HG02884 (cell line): ENCODE results near the gene SLC7A6.

Source experiments
- ATAC-seq: cut with Tn5 transposase; IDR thresholded peaks from one replicate; pipeline ENCODE4 v1.9.1; 2021; ENCODE audit warnings: mild to moderate bottlenecking, moderate library complexity; ENCODE audit not compliant: unreplicated experiment

The SLC7A6 gene

GRCh38 chr16:68234188-68235107 is 29.9 kb upstream of the SLC7A6 start:
- no peak for ATAC-seq

- no peak for ATAC-seq
Observed at GRCh38 chr16:68235108-68235886, 29.0 kb upstream of the SLC7A6 start.

GRCh38 chr16:68235887-68236136 is 28.5 kb upstream of the SLC7A6 start, which contains the start of gene ESRP2:
TSS of gene ESRP2 (minus strand) at chr16:68236127. CDS start at chr16:68236045, 82 bp downstream.
- no peak for ATAC-seq

GRCh38 chr16:68236137-68236825 is 28.0 kb upstream of the SLC7A6 start:
- no peak for ATAC-seq

- no peak for ATAC-seq
Observed at GRCh38 chr16:68236826-68237242, 27.5 kb upstream of the SLC7A6 start.

- peak; percentile 71 for ATAC-seq
Observed at GRCh38 chr16:68237243-68238028, 26.9 kb upstream of the SLC7A6 start.

- ATAC-seq: no peak
Observed at GRCh38 chr16:68238029-68238345, 26.3 kb upstream of the SLC7A6 start.

GRCh38 chr16:68242085-68242484 is 22.2 kb upstream of the SLC7A6 start:
- no peak for ATAC-seq

GRCh38 chr16:68242926-68243858 is 21.1 kb upstream of the SLC7A6 start:
- ATAC-seq: no peak

GRCh38 chr16:68244481-68244902 is 19.8 kb upstream of the SLC7A6 start:
- ATAC-seq: no peak

GRCh38 chr16:68244903-68245853 is 19.1 kb upstream of the SLC7A6 start, which contains the start of gene PLA2G15:
TSS of gene PLA2G15 (plus strand) at chr16:68245373. CDS start at chr16:68245427, 54 bp downstream.
- ATAC-seq: peak; percentile 87

GRCh38 chr16:68246121-68246520 is 18.2 kb upstream of the SLC7A6 start:
- ATAC-seq: no peak

GRCh38 chr16:68246666-68247065 is 17.7 kb upstream of the SLC7A6 start:
- ATAC-seq: no peak

- ATAC-seq: no peak
Observed at GRCh38 chr16:68247400-68247799, 16.9 kb upstream of the SLC7A6 start.

- no peak for ATAC-seq
Observed at GRCh38 chr16:68247932-68248331, 16.4 kb upstream of the SLC7A6 start.

GRCh38 chr16:68249371-68249770 is 15.0 kb upstream of the SLC7A6 start:
- no peak for ATAC-seq

- no peak for ATAC-seq
Observed at GRCh38 chr16:68250951-68251350, 13.4 kb upstream of the SLC7A6 start.

- no peak for ATAC-seq
Observed at GRCh38 chr16:68251832-68252231, 12.5 kb upstream of the SLC7A6 start.
